ENCODE measurements around the gene ZNF684.
"Not testable (repeated sequence)": the region's sequence is repeated elsewhere in the genome, so short reads cannot be mapped to it uniquely, and the experiment has no call there.

ZNF684 gene

DNA sequence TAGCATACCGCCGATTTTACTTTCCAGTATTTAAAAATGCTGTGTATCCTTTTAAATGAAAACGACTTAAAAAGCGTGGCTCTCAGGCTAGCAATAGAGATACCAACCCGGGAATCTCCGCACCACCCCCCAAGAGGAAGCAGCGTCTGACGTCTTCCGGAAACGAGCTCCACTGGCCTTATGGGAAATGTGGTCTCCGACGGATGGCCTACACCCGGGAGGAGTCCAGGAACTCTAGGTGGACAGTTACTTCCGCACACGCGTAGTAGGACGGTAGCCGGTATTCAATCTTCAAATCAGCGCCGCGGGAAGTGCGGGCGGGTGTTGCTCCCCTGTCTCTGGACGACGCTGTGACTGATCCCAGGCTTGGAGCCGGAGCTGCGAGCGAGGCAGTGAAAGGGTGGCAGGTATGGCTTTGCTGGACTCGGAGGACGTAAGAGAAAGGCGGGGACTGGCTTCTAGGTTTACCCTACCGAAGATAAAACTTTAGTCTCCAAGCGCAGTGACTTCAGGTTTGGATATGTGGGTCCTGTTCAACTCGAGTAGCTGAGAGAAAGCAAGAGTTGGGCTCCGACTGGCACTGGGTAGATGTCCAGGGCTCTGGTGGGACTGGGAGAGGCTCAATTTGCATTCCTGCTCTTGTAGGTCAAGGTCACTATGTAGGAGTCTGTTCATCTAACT, at the start of gene ZNF684:
Gene ZNF684, plus strand, starts transcription at position 257 of the 681 bp plus-strand sequence. CDS start 1,530 bp downstream, outside the sequence.
- DNase-seq, result peak; percentile 98

DNA sequence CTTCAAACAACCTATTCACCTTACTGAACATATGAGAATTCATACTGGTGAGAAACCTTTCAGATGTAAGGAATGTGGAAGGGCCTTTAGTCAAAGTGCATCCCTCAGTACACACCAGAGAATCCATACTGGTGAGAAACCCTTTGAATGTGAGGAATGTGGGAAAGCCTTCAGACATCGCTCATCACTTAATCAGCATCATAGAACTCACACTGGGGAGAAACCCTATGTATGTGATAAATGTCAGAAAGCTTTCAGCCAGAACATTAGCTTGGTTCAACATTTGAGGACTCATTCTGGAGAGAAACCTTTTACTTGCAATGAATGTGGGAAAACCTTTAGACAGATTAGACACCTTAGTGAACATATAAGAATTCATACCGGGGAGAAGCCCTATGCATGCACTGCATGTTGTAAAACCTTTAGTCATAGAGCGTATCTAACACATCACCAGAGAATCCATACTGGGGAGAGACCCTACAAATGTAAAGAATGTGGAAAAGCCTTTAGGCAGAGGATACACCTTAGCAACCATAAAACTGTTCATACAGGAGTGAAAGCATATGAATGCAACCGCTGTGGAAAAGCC, 36.0 kb upstream of the ZNF684 start:
- DNase-seq, result no peak

DNA sequence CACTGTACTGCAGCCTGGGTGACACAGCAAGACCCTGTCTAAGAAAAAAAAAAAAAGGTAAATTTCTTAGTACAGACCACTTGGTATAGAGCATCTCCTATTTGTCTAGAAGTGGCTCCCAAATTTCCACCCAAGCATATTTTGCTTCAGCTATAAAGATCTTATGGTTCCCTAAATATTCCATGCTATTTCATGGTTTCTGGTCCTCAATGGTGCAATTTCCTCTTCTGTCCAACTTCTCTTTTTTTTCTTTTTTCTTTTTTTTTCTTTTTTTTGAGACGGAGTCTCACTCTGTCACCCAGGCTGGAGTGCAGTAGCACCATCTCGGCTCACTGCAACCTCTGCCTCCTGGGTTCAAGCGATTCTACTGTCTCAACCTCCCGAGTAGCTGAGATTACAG, 28.8 kb upstream of the ZNF684 start:
- DNase-seq, result peak; percentile 76

DNA sequence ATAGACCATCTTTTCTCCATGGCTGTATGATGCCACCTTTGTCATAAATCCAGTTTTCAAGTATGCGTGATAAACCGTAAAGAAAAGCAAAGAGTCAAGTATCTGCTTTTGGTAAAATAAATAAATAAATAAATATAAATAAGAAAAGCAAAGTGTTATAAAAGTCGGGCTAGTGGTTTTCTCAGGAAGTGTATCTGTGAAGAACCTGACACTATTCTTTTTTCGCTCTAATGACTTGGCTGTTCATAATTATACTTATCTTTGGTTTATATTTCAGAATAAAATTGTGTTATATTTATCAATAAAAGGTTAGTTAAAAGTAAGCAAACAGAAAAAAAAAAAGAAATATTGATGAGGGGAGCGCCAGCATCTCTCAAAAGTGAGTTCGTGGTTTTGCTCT, 23.5 kb upstream of the ZNF684 start:
- DNase-seq, result no peak

DNA sequence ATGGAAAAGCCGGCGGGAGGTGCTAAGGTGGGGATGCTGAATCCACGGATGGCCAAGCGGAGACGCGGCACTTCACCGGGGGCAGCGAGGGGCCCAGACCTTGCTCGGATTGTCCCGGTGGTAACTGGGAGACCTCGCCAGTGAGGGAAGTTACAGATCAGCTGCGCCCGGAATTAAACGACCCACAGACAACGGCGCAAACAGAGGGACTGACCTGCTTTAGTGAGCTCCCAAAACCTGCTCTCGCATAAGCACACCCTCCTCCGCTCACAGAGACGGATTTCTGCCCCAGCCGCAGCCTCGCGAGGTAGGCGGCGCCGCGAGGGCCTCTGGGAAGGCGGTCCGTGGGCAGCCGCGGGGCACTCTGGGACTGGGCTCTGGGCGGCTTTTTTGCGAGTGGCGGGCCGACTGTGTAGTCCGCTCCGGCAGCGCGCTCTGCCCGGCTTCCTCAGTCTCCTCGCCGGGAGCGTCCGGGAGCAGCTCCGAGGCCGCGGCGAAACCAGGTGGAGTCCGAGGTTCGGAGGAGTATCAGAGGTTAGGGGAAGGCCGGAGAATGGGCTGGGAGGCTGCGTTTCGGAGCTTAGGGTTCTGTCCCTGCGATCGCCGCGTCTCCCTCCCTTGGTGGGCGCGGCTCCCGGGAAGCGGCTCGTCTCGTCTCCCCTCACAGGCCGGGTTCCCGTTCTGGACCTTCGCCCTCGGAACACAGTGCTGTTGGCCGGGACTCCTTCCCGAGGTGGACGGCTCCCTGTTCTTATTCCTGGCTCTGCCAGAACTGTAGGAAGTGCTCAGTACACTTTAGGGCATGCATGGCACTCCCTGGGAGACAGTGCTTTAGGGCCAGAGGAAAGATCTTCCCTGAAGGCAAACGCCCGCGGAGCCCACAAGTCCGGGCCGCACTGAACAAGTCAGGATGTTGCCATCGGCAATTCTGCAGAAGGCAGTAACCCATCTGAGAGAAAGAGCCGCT, 22.8 kb upstream of the ZNF684 start, which contains the start of gene EXO5:
Gene EXO5, plus strand, starts transcription at position 393 of the 967 bp plus-strand sequence. CDS start 5,778 bp downstream, outside the sequence.
- peak; percentile 66 for DNase-seq

DNA sequence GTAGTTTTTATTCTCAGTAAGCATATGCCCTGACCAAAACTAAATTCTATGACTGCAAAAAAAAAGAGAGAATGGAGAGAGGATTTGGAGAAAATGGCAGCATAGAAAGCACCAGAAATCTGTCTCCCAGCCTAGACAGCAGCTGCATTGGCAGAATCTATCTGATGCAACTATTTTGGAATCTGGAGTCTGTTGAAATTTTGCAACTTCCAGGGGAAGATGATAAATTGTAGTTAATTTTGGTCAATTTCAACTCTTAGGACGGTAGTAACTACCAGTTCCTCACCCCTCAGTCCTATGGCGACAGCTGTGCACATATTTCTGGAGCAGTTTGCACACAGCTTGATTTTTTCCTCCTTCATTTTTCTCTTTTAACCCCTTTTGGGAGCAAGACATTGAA, 11.9 kb upstream of the ZNF684 start:
- peak; percentile 79 for DNase-seq

DNA sequence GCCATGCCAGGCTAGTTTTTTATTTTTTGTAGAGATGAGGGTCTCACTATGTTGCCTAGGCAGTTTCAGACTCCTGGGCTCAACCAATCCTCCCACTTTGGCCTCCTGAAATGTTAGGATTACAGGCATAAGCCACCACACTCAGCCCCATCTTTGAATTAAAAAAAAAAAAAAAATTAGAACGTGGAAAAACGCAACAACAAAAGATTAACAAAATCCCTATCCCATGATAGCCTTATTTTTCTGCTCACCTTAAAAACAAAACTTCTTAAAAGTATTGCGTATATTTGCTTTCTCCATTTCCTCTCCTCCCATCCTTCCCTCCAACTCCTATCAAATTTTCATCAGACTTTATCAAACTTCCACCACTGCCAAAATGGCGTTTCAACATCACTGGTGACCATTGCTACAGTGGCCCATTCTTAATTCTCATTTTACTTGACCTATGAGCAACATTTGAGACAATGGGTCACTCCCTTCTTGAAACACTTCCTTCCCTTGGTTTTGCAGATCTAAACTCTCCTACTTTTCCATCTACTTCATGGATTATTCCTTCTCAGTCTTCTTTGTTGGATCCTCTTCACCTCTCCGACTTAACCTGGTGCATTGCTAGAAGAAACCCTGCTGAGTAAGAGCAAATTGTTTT, 579 bp upstream of the ZNF684 start:
- no peak for DNase-seq

DNA sequence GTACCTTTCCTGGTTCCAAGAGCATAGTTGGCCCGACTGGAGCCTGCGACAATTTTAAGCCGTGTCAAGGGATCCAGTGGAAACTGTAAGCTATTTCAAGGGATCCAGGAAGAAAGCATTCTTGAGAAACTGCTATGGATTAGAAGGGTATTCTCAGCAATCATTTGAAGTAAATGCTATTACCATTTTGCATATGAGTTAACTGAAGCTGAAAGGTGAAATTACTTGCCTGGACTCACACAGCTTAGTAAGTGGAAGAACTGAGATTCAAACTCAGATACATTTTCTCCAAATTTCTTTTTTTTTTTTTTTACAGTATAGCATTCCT, 589 bp downstream of the ZNF684 start:
- DNase-seq, result no peak

DNA sequence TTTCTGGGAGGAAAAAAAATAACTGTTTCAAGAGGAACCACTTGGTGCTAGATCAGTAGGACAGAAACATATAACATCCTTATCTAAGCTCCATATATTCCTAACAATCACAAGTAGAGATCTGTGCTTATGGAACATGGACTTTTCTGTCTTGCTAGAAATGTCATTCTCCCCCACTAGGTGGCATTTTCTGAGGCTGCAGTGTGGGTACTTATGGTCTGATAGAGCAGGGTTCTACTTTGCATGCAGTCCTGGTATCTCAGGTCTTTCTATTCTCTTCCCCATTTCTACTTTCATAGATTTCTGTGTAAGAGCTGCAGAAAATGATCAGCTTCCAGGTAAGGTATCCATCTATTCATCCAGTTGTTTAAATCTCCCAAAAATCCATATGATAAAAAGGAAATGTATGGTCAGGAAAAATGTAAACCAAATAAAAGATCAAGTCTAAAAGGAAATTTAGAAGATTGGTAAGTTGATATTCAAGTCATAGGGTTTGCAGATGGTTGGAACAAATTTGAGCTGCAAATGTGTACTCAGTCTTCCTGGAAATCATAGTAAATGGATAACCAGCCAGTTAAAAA, 1.5 kb downstream of the ZNF684 start:
- DNase-seq, result peak; percentile 71

DNA sequence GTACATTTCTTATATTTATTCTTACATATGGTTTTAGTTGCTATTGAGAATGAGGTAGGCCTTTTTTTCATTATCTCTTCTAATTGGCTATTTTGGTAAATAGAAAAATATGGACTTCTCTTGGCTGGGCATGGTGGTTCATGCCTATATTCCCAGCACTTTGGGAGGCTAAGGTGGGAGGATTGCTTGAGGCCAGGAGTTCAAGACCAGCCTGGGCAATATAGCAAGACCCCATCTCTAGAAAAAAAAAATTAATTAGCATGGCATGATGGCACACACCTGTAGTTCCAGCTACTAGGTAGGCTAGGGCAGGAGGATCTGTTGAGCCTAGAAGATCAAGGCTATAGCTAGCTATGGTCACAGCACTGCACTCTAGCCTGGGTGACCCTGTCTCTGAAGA, 3.2 kb downstream of the ZNF684 start:
- DNase-seq, result no peak

DNA sequence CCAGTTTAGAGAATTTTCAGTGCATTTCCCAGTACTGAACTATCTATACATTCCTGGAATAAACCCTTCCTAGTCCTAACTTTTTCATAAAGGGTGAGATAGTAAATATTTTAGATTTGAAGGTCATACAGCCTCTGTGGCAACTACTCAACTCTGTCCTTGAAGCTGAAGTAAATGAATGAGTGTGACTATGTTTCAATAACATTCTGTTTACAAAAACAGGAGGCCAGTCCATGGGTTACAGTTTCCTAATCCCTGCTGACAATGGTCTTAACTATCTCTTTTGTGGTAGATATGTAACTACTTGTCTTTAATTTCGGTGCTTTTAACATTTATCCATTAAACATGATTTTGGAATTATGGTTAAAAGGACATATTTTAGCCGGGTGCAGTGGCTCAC, 4.3 kb downstream of the ZNF684 start:
- no peak for DNase-seq

DNA sequence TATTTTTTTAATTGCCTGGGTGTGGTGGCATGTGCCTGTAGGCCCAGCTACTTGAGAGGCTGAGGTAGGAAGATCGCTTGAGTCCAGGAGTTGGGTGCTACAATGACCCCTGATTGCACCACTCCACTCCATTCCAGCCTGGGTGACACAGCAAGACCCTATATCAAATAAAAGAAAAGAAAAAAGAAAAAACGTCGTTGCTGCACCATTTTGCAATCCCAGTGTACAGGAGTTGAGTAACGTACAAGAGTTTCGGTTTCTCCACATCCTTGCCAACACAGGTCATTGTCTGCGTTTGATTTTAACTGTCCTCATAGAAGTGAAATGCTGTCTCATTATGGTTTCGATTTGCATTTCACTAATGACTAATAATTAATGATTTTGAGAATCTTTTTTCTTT, 7.9 kb downstream of the ZNF684 start:
- DNase-seq, result peak; percentile 74

DNA sequence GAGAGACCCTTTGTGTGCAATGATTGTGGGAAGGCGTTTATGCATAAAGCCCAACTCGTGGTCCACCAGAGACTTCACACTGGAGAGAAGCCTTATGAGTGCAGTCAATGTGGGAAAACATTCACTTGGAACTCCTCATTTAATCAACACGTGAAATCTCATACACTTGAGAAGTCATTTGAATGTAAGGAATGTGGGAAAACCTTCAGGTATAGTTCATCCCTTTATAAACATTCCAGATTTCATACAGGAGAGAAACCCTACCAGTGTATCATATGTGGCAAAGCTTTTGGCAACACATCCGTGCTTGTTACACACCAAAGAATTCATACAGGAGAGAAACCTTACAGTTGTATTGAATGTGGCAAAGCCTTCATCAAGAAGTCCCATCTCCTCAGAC, 15.5 kb downstream of the ZNF684 start:
- no peak for DNase-seq

DNA sequence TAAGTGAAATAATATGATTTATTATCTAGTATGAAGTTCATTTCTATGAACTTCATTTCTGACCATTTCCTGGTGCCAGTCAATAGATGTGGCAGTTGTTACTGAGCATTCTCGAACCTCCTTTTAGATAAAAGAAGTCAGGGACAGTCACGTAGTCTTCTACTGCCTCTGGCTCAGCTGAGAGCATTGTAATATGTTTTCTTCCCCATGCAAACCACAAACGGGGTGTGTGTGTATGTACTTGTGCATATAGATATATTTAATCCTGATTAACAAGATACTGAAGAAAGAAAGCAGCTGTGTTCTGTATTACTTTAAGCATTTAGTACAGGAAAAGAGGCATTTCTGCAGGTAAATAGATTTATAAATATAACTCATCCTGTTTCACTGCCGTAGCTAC, 21.6 kb downstream of the ZNF684 start:
- no peak for DNase-seq

DNA sequence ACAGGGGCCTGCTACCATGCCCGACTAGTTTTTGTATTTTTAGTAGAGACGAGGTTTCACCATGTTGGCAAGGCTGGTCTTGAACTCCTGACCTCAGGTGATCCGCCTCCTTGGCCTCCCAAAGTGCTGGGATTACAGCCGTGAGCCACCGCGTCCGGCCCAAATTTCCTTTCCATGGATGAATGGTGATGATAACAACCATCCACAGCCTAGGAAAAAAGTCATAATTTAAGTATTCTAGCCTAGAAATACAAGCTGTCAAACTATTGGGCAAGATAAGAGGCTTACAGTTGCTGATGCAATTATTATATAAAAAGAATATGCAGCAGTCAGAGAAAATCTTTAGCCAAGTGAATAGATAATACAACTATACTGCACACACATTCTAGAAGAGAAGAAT, 23.4 kb downstream of the ZNF684 start:
- DNase-seq, result not testable (repeated sequence)

DNA sequence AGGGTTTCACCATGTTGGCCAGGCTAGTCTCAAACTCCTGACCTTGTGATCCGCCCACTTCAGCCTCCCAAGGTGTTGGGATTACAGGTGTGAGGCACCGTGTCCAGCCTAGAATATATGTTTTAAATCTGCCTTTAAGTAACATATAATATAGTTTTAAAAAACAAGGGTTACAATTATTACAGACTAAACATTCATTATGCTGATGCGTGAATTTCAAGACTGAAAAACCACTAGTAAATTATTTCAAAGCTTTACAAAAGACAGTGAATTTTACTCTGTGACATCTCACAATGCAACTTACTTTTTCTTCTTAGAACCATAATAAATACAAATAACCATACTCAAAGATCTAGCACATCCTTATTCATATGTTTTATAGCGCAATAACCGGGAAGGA, 24.7 kb downstream of the ZNF684 start:
- DNase-seq, result no peak

DNA sequence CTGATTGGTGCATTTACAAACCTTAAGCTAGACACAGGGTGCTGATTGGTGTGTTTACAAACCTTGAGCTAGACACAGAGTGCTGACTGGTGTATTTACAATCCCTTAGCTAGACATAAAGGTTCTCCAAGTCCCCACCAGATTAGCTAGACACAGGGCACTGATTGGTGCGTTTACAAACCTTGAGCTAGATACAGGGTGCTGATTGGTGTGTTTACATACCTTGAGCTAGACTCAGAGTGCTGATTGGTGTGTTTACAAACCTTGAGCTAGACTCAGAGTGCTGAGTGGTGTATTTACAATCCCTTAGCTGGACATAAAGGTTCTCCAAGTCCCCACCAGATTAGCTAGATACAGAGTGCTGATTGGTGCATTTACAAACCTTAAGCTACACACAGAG, 26.8 kb downstream of the ZNF684 start:
- not testable (repeated sequence) for DNase-seq

DNA sequence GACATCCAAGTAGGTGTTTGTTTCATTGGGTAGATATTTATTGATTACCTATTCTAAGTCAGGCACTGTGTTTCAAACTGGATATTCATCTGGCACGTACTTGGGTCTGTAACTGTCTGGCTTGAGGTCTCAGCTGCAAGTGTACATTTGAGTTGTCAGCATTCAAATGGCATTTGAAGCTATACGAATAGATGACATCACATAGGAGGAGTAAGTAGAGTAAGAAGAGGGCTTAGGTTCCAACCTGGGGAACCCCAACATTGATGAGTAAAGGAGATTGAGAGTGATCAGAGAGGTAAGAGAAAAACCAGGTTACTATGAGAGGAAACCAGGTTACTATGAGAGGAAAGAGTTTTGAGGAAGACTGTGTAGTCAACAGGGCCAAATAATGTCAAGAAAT, 30.7 kb downstream of the ZNF684 start:
- no peak for DNase-seq

DNA sequence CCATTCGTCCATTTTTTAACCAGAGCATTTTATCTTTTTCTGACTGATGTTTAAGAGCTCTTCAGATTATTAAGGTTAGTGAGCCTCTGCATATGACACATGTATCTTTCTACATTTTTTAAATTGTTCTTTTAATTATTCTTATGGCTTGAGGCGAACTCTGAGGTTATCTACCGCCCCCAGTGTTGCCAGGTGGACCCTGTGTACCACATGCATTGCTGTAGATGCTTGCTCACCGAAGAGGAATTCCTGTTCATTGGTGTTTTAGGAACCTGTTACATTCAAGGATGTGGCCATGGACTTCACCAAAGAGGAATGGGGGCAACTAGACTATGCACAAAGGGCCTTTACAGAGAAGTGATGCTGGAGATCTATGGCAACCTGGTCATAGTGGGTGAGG, 31.8 kb downstream of the ZNF684 start:
- DNase-seq, result no peak

DNA sequence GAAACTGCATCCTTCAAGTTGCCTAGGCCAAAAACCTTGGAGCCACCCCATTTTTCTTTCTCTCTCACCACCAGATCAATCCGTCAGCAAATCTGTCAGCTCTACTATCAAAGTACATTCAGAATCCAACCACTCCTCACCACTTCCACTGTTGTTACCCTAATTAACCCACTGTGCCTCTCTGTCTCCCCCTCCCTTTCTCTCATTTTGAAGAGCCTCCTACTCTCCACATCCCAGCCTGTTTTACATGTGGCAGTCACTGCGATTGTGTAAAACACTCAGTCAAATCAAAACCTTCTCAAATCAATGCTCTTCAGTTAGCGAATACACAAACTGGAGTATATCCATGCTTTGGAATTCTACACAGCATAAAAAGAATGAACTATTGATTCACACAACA, 33.1 kb downstream of the ZNF684 start:
- DNase-seq, result no peak

DNA sequence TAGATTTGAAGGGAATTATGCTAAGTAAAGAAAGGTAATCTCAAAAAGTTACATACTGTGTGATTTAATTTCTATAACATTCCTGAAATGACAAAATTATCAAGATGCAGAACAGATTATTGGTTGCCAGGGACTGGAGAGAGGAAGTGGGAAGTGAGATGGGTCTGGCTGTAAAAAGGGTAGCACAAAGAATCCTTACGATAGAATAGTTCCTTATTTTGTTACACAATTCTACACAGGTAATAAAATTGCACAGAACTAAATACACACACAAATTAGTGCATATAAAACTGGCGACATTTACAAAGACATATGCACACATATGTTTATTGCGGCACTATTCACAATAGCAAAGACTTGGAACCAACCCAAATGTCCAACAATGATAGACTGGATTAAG, 33.5 kb downstream of the ZNF684 start:
- peak; percentile 41 for DNase-seq

DNA sequence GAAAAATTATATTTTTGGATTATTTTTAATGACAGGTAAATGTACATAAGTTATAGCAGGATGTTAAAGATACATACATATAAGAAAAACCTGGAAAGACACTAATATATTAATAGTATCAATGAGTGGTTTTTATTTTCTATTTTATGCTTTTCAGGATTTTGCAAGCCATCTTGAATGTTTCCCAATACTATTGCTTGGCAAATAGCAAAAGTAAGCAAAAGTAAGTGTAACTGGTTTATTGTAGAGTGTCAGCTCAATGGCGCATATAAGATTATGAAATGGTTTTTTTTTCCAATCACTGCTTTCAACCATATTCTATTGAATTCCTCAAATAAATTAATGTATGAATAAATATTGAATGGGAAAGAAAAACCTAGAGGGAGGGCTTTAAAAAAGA, 36.4 kb downstream of the ZNF684 start:
- no peak for DNase-seq

DNA sequence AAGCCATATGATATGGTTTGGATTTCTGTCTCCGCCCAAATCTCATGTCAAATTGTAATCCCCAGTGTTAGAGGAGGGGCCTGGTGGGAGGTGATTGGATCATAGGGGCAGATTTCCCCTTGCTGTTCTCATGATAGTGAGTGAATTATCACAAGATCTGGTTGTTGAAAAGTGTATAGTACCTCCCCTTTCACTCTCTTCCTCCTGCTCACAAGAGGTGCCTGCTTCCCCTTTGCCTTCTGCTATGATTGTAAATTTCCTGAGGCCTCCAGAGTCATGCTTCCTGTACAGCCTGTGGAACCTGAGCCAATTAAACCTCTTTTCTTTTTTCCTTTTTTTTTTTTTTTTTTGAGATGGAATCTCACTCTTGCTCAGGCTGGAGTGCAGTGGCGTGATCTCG, 43.4 kb downstream of the ZNF684 start:
- DNase-seq, result peak; percentile 66
